ENCODE measurements around the gene TRMT10C.

Gene TRMT10C

DNA sequence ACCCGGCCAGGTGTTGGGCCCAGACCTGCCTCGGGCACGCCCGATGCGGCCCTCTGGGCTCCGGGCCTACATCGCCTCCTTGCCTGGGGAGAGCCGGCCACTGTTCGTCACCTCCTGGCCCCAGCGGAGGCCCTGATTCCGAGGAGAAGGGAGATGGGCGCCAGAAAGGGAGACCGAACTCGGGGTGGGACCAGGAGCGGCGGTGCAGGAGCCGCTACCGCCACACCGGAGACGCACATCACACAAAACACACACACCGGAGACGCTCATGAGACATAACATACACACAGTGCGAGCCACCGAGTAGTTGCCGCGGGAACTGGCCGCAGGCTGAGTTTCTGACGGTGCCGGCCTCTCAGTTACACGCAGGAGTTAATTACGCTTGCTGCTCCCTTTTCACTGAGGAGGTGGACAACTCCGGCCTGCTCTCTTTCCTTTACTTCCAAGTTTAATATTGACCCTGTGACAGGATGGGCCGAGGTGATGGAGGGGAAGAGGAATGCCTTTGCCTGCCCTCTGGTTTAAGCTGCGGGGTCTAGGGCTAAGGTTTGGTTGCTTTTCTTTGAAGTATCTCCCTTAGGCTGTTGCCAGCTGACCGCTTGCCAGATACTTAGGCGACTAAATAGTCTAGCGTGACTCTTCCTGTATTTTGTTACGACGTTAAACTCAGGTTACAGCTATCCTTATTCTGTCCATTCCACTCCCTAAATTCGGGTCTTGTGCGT, 12.9 kb downstream of the TRMT10C start:
- peak overlapping the region; percentile 95 for H3K27ac ChIP-seq (ENCODE audit: low read length)
- H3K9ac ChIP-seq (ENCODE audit: low read length): peak overlapping the region; percentile 99
- peaks cover 16% of the 10 kb centered on the region for H3F3A ChIP-seq (ENCODE audit: insufficient read depth, low read length)
- H3K9me3 ChIP-seq (replicated peaks; ENCODE audit: insufficient read depth, low read length): no peaks in the 10 kb centered on the region
- peaks cover 19% of the 10 kb centered on the region for H3K4me1 ChIP-seq (ENCODE audit: low read length)
- no peaks in the 10 kb centered on the region for H3K9me2 ChIP-seq (replicated peaks; ENCODE audit: insufficient read depth, low read length)
- no peak for TF ChIP-seq CTCF (IDR thresholded peaks at IDR 0.05; ENCODE audit: low read length)
- no peak for TF ChIP-seq EZH2 (optimal IDR thresholded peaks at IDR 0.05; ENCODE audit: low read depth, low read length)
- TF ChIP-seq EZH2phosphoT487 (IDR thresholded peaks at IDR 0.05; ENCODE audit: low read length): no peak
- peak overlapping the region; percentile 94 for H3K4me3 ChIP-seq (ENCODE audit: low read length)
- no peaks in the 10 kb centered on the region for H3K27me3 ChIP-seq (replicated peaks; ENCODE audit: insufficient read depth, low read length)
- H3K4me2 ChIP-seq (ENCODE audit: low read depth, low read length): peak overlapping the region; percentile 58
- peak overlapping the region; percentile 59 for H2AFZ ChIP-seq (ENCODE audit: low read length)
- DNase-seq: peak; percentile 51
- H3K79me2 ChIP-seq (ENCODE audit: low read length): peaks cover 52% of the 10 kb centered on the region
- no peaks in the 10 kb centered on the region; the same call in 1 of the 2 replicates for H3K36me3 ChIP-seq (replicated peaks; ENCODE audit: insufficient read depth, low read length)
- H4K20me1 ChIP-seq (ENCODE audit: insufficient read depth, low read length): peaks cover 19% of the 10 kb centered on the region; the same call in 1 of the 2 replicates

DNA sequence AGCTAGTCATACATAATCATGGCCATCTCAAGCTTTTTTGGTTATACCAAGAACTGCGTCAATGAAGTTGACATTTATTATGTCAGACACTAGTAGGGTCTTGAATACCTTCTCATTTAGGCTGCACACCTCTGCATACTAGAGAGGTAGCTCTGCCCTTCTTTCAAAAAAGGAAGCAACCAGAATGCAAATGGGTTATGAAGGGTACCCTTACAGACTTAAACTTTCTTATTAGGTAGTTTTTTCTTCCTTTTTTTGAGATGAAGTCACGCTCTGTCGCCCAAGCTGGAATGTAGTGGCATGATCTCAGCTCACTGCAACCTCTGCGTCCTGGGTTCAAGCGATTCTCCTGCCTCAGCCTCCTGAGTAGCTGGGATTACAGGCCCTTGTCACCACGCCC, 15.6 kb downstream of the TRMT10C start:
- no peak overlapping the region for H3K4me2 ChIP-seq (ENCODE audit: low read depth, low read length)
- DNase-seq: no peak
- peaks cover 78% of the 10 kb centered on the region for H3K79me2 ChIP-seq (ENCODE audit: low read length)
- H2AFZ ChIP-seq (ENCODE audit: low read length): no peak overlapping the region
- H3K9me3 ChIP-seq (replicated peaks; ENCODE audit: insufficient read depth, low read length): no peaks in the 10 kb centered on the region
- H3K27ac ChIP-seq (ENCODE audit: low read length): no peak overlapping the region
- H3F3A ChIP-seq (ENCODE audit: insufficient read depth, low read length): peaks cover 16% of the 10 kb centered on the region
- TF ChIP-seq CTCF (IDR thresholded peaks at IDR 0.05; ENCODE audit: low read length) (no peak), EZH2 (optimal IDR thresholded peaks at IDR 0.05; ENCODE audit: low read depth, low read length) (no peak), EZH2phosphoT487 (IDR thresholded peaks at IDR 0.05; ENCODE audit: low read length) (no peak)
- peaks cover 23% of the 10 kb centered on the region; the same call in 1 of the 2 replicates for H4K20me1 ChIP-seq (ENCODE audit: insufficient read depth, low read length)
- H3K27me3 ChIP-seq (replicated peaks; ENCODE audit: insufficient read depth, low read length): no peaks in the 10 kb centered on the region
- no peak overlapping the region for H3K4me3 ChIP-seq (ENCODE audit: low read length)
- H3K36me3 ChIP-seq (replicated peaks; ENCODE audit: insufficient read depth, low read length): peaks cover 5% of the 10 kb centered on the region; the same call in 1 of the 2 replicates
- no peaks in the 10 kb centered on the region for H3K9me2 ChIP-seq (replicated peaks; ENCODE audit: insufficient read depth, low read length)
- no peak overlapping the region for H3K9ac ChIP-seq (ENCODE audit: low read length)
- H3K4me1 ChIP-seq (ENCODE audit: low read length): peaks cover 19% of the 10 kb centered on the region

- Histone ChIP-seq H3K79me2 (ENCODE audit: low read length) (peaks cover 35% of the 10 kb centered on the region), H3K9me3 (replicated peaks; ENCODE audit: insufficient read depth, low read length) (no peaks in the 10 kb centered on the region), H2AFZ (ENCODE audit: low read length) (no peak overlapping the region), H3K4me2 (ENCODE audit: low read depth, low read length) (no peak overlapping the region), H3K36me3 (replicated peaks; ENCODE audit: insufficient read depth, low read length) (no peaks in the 10 kb centered on the region; the same call in 1 of the 2 replicates), H3K27me3 (replicated peaks; ENCODE audit: insufficient read depth, low read length) (no peaks in the 10 kb centered on the region), H3K9me2 (replicated peaks; ENCODE audit: insufficient read depth, low read length) (no peaks in the 10 kb centered on the region), H3K4me3 (ENCODE audit: low read length) (no peak overlapping the region), H3F3A (ENCODE audit: insufficient read depth, low read length) (no peaks in the 10 kb centered on the region), H3K4me1 (ENCODE audit: low read length) (no peaks in the 10 kb centered on the region), H3K9ac (ENCODE audit: low read length) (no peak overlapping the region), H3K27ac (ENCODE audit: low read length) (no peak overlapping the region), H4K20me1 (ENCODE audit: insufficient read depth, low read length) (peaks cover 2% of the 10 kb centered on the region; the same call in 1 of the 2 replicates)
- DNase-seq: no peak
- TF ChIP-seq EZH2 (optimal IDR thresholded peaks at IDR 0.05; ENCODE audit: low read depth, low read length) (no peak), EZH2phosphoT487 (IDR thresholded peaks at IDR 0.05; ENCODE audit: low read length) (no peak), CTCF (IDR thresholded peaks at IDR 0.05; ENCODE audit: low read length) (no peak)
These were observed 26.9 kb downstream of the TRMT10C start for GRCh38 chr3:101588616-101589015.
